H1 (cell line): ENCODE data around the gene NTN4. TPM values are rescaled to one million over a fixed set of nuclear protein-coding genes. Genes with fewer than 3 reads are reported as not detected.

ENCODE experiments used
- CTCF ChIA-PET: fragments of 300-600 bp; sonication (Branson Sonifier 250); formaldehyde crosslinking; loops from one replicate; lab custom pipeline; 2021; ENCODE audit not compliant: partially characterized antibody; lab: Charles Lee
- POLR2A ChIA-PET: fragments of 300-600 bp; sonication (Branson Sonifier 250); formaldehyde crosslinking; loops from one replicate; lab custom pipeline; 2021; ENCODE audit warnings: inconsistent platforms; ENCODE audit not compliant: partially characterized antibody; lab: Charles Lee
- DNase-seq, 2 experiments: peaks; one replicate each; pipeline versions ENCODE4 v3.0.0 to v3.0.0-alpha.2; 2010 to 2022; ENCODE audit warnings: low spot score in 2 of 2, low read depth in 1 of 2, mixed read lengths in 1 of 2
- FAIRE-seq: peaks from 2 replicates; lab custom pipeline; 2011; peaks lifted over from hg19 to GRCh38; lab: Jason Lieb, UNC
- H2AFZ ChIP-seq: 2 replicates; pipeline ENCODE4 v1.8.1; 2012; ENCODE audit warnings: low read length, inconsistent platforms
- H2AK5ac ChIP-seq: 2 replicates; pipeline ENCODE4 v1.6.1; 2013; ENCODE audit warnings: low read depth, low read length
- H2BK120ac ChIP-seq: replicated peaks from 2 replicates; pipeline ENCODE3; 2013; ENCODE audit warnings: low read depth, low read length, inconsistent platforms
- H2BK12ac ChIP-seq: 2 replicates; pipeline ENCODE4 v1.6.1; 2013; ENCODE audit warnings: low read depth, low read length
- H2BK15ac ChIP-seq: 2 replicates; pipeline ENCODE4 v1.6.1; 2013; ENCODE audit warnings: low read length
- H2BK20ac ChIP-seq: 2 replicates; pipeline ENCODE4 v1.6.1; 2013; ENCODE audit warnings: low read length
- H2BK5ac ChIP-seq: 2 replicates; pipeline ENCODE4 v1.6.1; 2013; ENCODE audit warnings: low read depth, low read length
- H3K14ac ChIP-seq: 2 replicates; pipeline ENCODE4 v1.6.1; 2013; ENCODE audit warnings: inconsistent platforms; ENCODE audit not compliant: insufficient read length
- H3K18ac ChIP-seq: 2 replicates; pipeline ENCODE4 v1.6.1; 2013; ENCODE audit warnings: low read length; ENCODE audit errors: extremely low read depth
- H3K23ac ChIP-seq: 2 replicates; pipeline ENCODE4 v1.6.1; 2013; ENCODE audit warnings: inconsistent platforms; ENCODE audit not compliant: insufficient read length
- H3K23me2 ChIP-seq: 2 replicates; pipeline ENCODE4 v1.6.1; 2013; ENCODE audit warnings: low read depth, low read length
- H3K27ac ChIP-seq: 2 replicates; pipeline ENCODE4 v1.6.1; 2011; ENCODE audit warnings: low read depth, low read length, inconsistent platforms
- H3K27me3 ChIP-seq, 4 experiments: replicated peaks in 1 of 4; 1 replicate in 1 of 4; 2 replicates in 3 of 4; pipeline versions ENCODE4 v1.6.1 to v1.8.1; 2011 to 2013; ENCODE audit warnings: low read length in 3 of 4, mild to moderate bottlenecking in 3 of 4, inconsistent platforms in 2 of 4, mixed read lengths in 2 of 4, moderate library complexity in 1 of 4; ENCODE audit not compliant: control insufficient read depth in 3 of 4, insufficient read depth in 3 of 4; ENCODE audit errors: extremely low read depth in 1 of 4
- H3K36me3 ChIP-seq, 4 experiments: 2 replicates each; pipeline versions ENCODE4 v1.6.1 to v1.8.1; 2011 to 2013; ENCODE audit warnings: mild to moderate bottlenecking in 4 of 4, low read length in 3 of 4, moderate library complexity in 2 of 4, control low read depth in 1 of 4, inconsistent platforms in 1 of 4; ENCODE audit not compliant: insufficient read depth in 4 of 4, control insufficient read depth in 2 of 4
- H3K4ac ChIP-seq: replicated peaks from 2 replicates; pipeline ENCODE3; 2013; ENCODE audit warnings: low read length, low read depth, mixed read lengths, inconsistent platforms; ENCODE audit not compliant: insufficient read length
- H3K4me1 ChIP-seq, 4 experiments: replicated peaks in 1 of 4; 1 replicate in 1 of 4; 2 replicates in 3 of 4; pipeline versions ENCODE4 v1.6.1 to v1.8.1; 2011 to 2013; ENCODE audit warnings: low read length in 3 of 4, inconsistent platforms in 2 of 4, mixed read lengths in 1 of 4; ENCODE audit not compliant: insufficient read depth in 4 of 4, control insufficient read depth in 3 of 4
- H3K4me2 ChIP-seq, 2 experiments: 2 replicates each; pipeline versions ENCODE4 v1.6.1 to v1.8.1; 2011 to 2013; ENCODE audit warnings: low read depth in 2 of 2, low read length in 2 of 2, control low read depth in 1 of 2, inconsistent platforms in 1 of 2, mild to moderate bottlenecking in 1 of 2; ENCODE audit not compliant: insufficient read depth in 1 of 2
- H3K4me3 ChIP-seq, 4 experiments: fragments of 200-600, 300-600 bp in 1 of 4; sonication (generic), shearing (Covaris generic), sonication (Bioruptor Twin) in 1 of 4; 2 replicates each; pipeline versions ENCODE4 v1.5.1 to v1.8.1; 2011 to 2016; ENCODE audit warnings: low read length in 4 of 4, low read depth in 3 of 4, control low read depth in 2 of 4, inconsistent platforms in 2 of 4, mild to moderate bottlenecking in 2 of 4, mixed read lengths in 1 of 4, moderate library complexity in 1 of 4; ENCODE audit not compliant: insufficient read depth in 2 of 4; ENCODE audit errors: extremely low read depth in 1 of 4
- H3K56ac ChIP-seq: replicated peaks from 2 replicates; pipeline ENCODE3; 2013; ENCODE audit warnings: low read depth, mild to moderate bottlenecking, mixed read lengths, low read length, inconsistent platforms; ENCODE audit not compliant: insufficient read length
- H3K79me1 ChIP-seq: 2 replicates; pipeline ENCODE4 v1.6.1; 2013; ENCODE audit warnings: low read depth, low read length, control low read depth
- H3K79me2 ChIP-seq, 2 experiments: 2 replicates each; pipeline versions ENCODE4 v1.6.1 to v1.8.1; 2012 to 2013; ENCODE audit warnings: low read length in 2 of 2, mild to moderate bottlenecking in 2 of 2, inconsistent platforms in 1 of 2; ENCODE audit not compliant: insufficient read depth in 2 of 2, control insufficient read depth in 1 of 2
- H3K9ac ChIP-seq, 4 experiments: replicated peaks in 1 of 4; 1 replicate in 1 of 4; 2 replicates in 3 of 4; pipeline versions ENCODE4 v1.6.1 to v1.8.1; 2011 to 2013; ENCODE audit warnings: low read depth in 3 of 4, low read length in 3 of 4, control low read depth in 2 of 4, mild to moderate bottlenecking in 2 of 4, moderate library complexity in 2 of 4, inconsistent platforms in 1 of 4; ENCODE audit errors: extremely low read depth in 1 of 4
- H3K9me3 ChIP-seq, 2 experiments: 2 replicates each; pipeline versions ENCODE4 v1.6.1 to v1.8.1; 2012 to 2013; ENCODE audit warnings: mild to moderate bottlenecking in 2 of 2, moderate library complexity in 2 of 2, control low read depth in 1 of 2, inconsistent platforms in 1 of 2, low read depth in 1 of 2, low read length in 1 of 2, mixed read lengths in 1 of 2; ENCODE audit not compliant: insufficient read depth in 2 of 2
- H4K20me1 ChIP-seq, 2 experiments: replicated peaks in 1 of 2; 2 replicates each; pipeline versions ENCODE3 to v1.8.1; 2011 to 2013; ENCODE audit warnings: inconsistent platforms in 2 of 2, low read length in 2 of 2, mild to moderate bottlenecking in 1 of 2; ENCODE audit not compliant: insufficient read depth in 2 of 2, control insufficient read depth in 1 of 2
- H4K5ac ChIP-seq: 2 replicates; pipeline ENCODE4 v1.6.1; 2013; ENCODE audit warnings: low read length, low read depth, mixed read lengths, inconsistent platforms; ENCODE audit not compliant: insufficient read length
- H4K8ac ChIP-seq: 2 replicates; pipeline ENCODE4 v1.8.0; 2013; ENCODE audit warnings: mild to moderate bottlenecking, moderate library complexity, low read length, inconsistent platforms; ENCODE audit not compliant: insufficient read depth; ENCODE audit errors: extremely low read depth
- H4K91ac ChIP-seq: replicated peaks from 2 replicates; pipeline ENCODE3; 2013; ENCODE audit warnings: low read length, mixed read lengths, inconsistent platforms; ENCODE audit not compliant: insufficient read length
- BCL11A ChIP-seq, 2 experiments: IDR thresholded peaks; one replicate each; pipeline ENCODE4 v1.6.1; 2011; ENCODE audit warnings: low read depth in 2 of 2, low read length in 2 of 2, mild to moderate bottlenecking in 2 of 2
- CEBPB ChIP-seq: IDR thresholded peaks from 2 replicates; pipeline ENCODE4 v1.6.1; 2012; ENCODE audit warnings: low read depth, low read length
- GTF2F1 ChIP-seq: IDR thresholded peaks from 2 replicates; pipeline ENCODE4 v1.6.1; 2012; ENCODE audit warnings: low read depth, low read length, improper control_type of control experiment, borderline replicate concordance
- KDM1A ChIP-seq: fragments of 200-600, 300-600 bp; sonication (generic); IDR thresholded peaks from 2 replicates; pipeline ENCODE4 v1.7.1; 2016; ENCODE audit warnings: mild to moderate bottlenecking, low read length, borderline replicate concordance
- PHF8 ChIP-seq: fragments of 200-600 bp; sonication (generic); conservative IDR thresholded peaks from 2 replicates; pipeline ENCODE4 v1.7.1; 2012; ENCODE audit warnings: low read depth, mild to moderate bottlenecking, inconsistent platforms, low read length, moderate library complexity
- RAD21 ChIP-seq, 2 experiments: IDR thresholded peaks in 1 of 2; conservative IDR thresholded peaks in 1 of 2; 2 replicates each; pipeline ENCODE4 v1.6.1; 2011; ENCODE audit warnings: low read depth in 2 of 2, low read length in 2 of 2, improper control_type of control experiment in 1 of 2, inconsistent platforms in 1 of 2, mild to moderate bottlenecking in 1 of 2, moderate library complexity in 1 of 2
- RNF2 ChIP-seq: fragments of 200-900, 300-1000 bp; sonication (generic); IDR thresholded peaks from 2 replicates; pipeline ENCODE4 v1.7.1; 2016; ENCODE audit warnings: borderline replicate concordance, low read depth, mild to moderate bottlenecking, antibody characterized with exemption, low read length; ENCODE audit not compliant: poor library complexity, severe bottlenecking; ENCODE audit errors: missing control alignments
- SRF ChIP-seq: IDR thresholded peaks from 2 replicates; pipeline ENCODE4 v1.6.1; 2011; ENCODE audit warnings: mild to moderate bottlenecking, low read depth, low read length, moderate library complexity
- TEAD4 ChIP-seq: IDR thresholded peaks from 2 replicates; pipeline ENCODE4 v1.6.1; 2012; ENCODE audit warnings: low read depth, low read length, inconsistent platforms, mixed read lengths
- YY1 ChIP-seq: IDR thresholded peaks from 2 replicates; pipeline ENCODE4 v1.6.1; 2011; ENCODE audit warnings: low read depth, mild to moderate bottlenecking, low read length
- ZNF274 ChIP-seq: IDR thresholded peaks from 2 replicates; pipeline ENCODE4 v1.7.0; 2012; ENCODE audit warnings: low read length, borderline replicate concordance; ENCODE audit errors: extremely low read depth
- WGBS, 2 experiments: shearing (Covaris generic) in 1 of 2; methylation state at CpG; one replicate each; pipeline versions ENCODE4 v1.1.6 to v1.1.7; 2013 to 2015; ENCODE audit warnings: low lambda C conversion rate in 2 of 2, mixed read lengths in 2 of 2, inconsistent platforms in 1 of 2, low coverage in 1 of 2, missing lambda C conversion rate in 1 of 2; ENCODE audit not compliant: insufficient replicate concordance in 2 of 2, insufficient coverage in 1 of 2, insufficient read length in 1 of 2; ENCODE audit errors: extremely low coverage in 1 of 2, missing lambda C conversion rate in 1 of 2; 5-methylcytosine and 5-hydroxymethylcytosine counted together
- polyA plus RNA-seq, 7 experiments: library from polyadenylated mRNA; depleted of rRNA in 3 of 7; stranded (reverse) in 5 of 7; unstranded in 2 of 7; fragments of >200 nt in 5 of 7; fragments of 200-250 nt in 2 of 7; gene quantifications; 1 replicate in 5 of 7; 2 replicates in 1 of 7; 4 replicates in 1 of 7; pipeline versions ENCODE4 v1.2.1 to v1.2.3, GENCODE V29; 2011 to 2013; ENCODE audit warnings: missing spikeins in 2 of 7, mixed read lengths in 2 of 7
- total RNA-seq: library from RNA; stranded (reverse); fragmentation: NEBNext Ultra II Directional; extraction: Animal tissue kit (Norgen Biotek cat#: 25700); gene quantifications from 2 replicates; pipeline ENCODE4 v1.2.1, GENCODE V29; 2021

NTN4 gene
- total and polyA plus RNA-seq, 2 of the 8 experiments (the other 6 are each of a cell fraction or from before 2014, with no cell fraction given), result 0.74 to 1.3 TPM

- no peak overlapping the region for H3K14ac ChIP-seq
- DNase-seq (no peak), FAIRE-seq (no peak)
- H3K9me3 ChIP-seq, result no peaks in the 10 kb centered on the region
- H4K20me1 ChIP-seq, result no peaks in the 10 kb centered on the region
- H3K18ac ChIP-seq, result no peak overlapping the region
- H2BK15ac ChIP-seq, result no peak overlapping the region
- H3K9ac ChIP-seq, result no peak overlapping the region
- no peaks in the 10 kb centered on the region for H3K27me3 ChIP-seq
- H3K4me3 ChIP-seq, result no peak overlapping the region
- no peaks in the 10 kb centered on the region for H3K36me3 ChIP-seq
- H2BK120ac ChIP-seq, result no peak overlapping the region
- no peak overlapping the region for H3K4me2 ChIP-seq
- no peak overlapping the region for H2AFZ ChIP-seq
- no peak overlapping the region for H4K5ac ChIP-seq
- H2BK20ac ChIP-seq, result no peak overlapping the region
- no peak overlapping the region for H2BK5ac ChIP-seq
- no peak overlapping the region for H3K56ac ChIP-seq
- WGBS, 2 experiments, result 73% methylated on average over 3 of the region's 3 CpGs; no CpG with 5 or more reads in 1 of the 2 experiments
- peaks cover 0 to 6% (median 0%) of the 10 kb centered on the region in 4 experiments; a peak in 1 of 7 replicates for H3K4me1 ChIP-seq
- no peak overlapping the region for H2AK5ac ChIP-seq
- no peaks in the 10 kb centered on the region for H3K79me1 ChIP-seq
- H3K79me2 ChIP-seq, result no peaks in the 10 kb centered on the region
- TF ChIP-seq PHF8 (no peak), YY1 (no peak), CEBPB (no peak), KDM1A (no peak), GTF2F1 (no peak), ZNF274 (no peak), RNF2 (no peak), TEAD4 (no peak), BCL11A (IDR thresholded peaks at IDR 0.05; ENCODE audit: low read depth in 2 of 2, low read length in 2 of 2) (no peak), RAD21 (IDR thresholded peaks at IDR 0.05 in 1 of 2, conservative IDR thresholded peaks at IDR 0.05 in 1 of 2; ENCODE audit: low read depth in 2 of 2, low read length in 2 of 2) (no peak), SRF (no peak)
- H3K27ac ChIP-seq, result no peak overlapping the region
- CTCF ChIA-PET, result interaction anchor here (1.2 to 1.9 kb wide), 4 partner anchors 9 to 134 kb away, joined by 3 to 8 read pairs (median 4); no protein-coding TSS in a partner anchor
- H3K4ac ChIP-seq, result no peak overlapping the region
- POLR2A ChIA-PET, result no interaction called here
- H4K8ac ChIP-seq, result no peak overlapping the region
- no peaks in the 10 kb centered on the region for H3K23me2 ChIP-seq
- H2BK12ac ChIP-seq, result no peak overlapping the region
- no peak overlapping the region for H4K91ac ChIP-seq
- H3K23ac ChIP-seq, result no peak overlapping the region
These were observed 72.5 kb downstream of the NTN4 start for GRCh38 chr12:95718006-95718431.
